Activated T-cell treated with anti-CD3 and anti-CD28 coated beads, Interleukin-2, amount 50 U/mL, for 24 hours (primary cell): ENCODE measurements around the gene CHD2.

Source experiments
- DNase-seq: peaks from one replicate; pipeline ENCODE4 v3.0.0-alpha.2; 2020
- H3K27ac Mint-ChIP-seq: 2 replicates; pipeline ENCODE4 v1.8.0; 2020; ENCODE audit warnings: mild to moderate bottlenecking, mixed read lengths
- H3K27me3 Mint-ChIP-seq: 2 replicates; pipeline ENCODE4 v1.8.0; 2020; ENCODE audit warnings: mixed read lengths
- H3K36me3 Mint-ChIP-seq: 2 replicates; pipeline ENCODE4 v1.8.0; 2020; ENCODE audit warnings: low read depth, mixed read lengths
- H3K4me1 Mint-ChIP-seq: 2 replicates; pipeline ENCODE4 v1.8.0; 2020; ENCODE audit warnings: low read depth, mixed read lengths
- H3K4me3 Mint-ChIP-seq: 2 replicates; pipeline ENCODE4 v1.8.0; 2020; ENCODE audit warnings: mild to moderate bottlenecking, moderate library complexity, mixed read lengths
- H3K9me3 Mint-ChIP-seq: 2 replicates; pipeline ENCODE4 v1.8.0; 2020; ENCODE audit warnings: mixed read lengths

Gene CHD2

DNA sequence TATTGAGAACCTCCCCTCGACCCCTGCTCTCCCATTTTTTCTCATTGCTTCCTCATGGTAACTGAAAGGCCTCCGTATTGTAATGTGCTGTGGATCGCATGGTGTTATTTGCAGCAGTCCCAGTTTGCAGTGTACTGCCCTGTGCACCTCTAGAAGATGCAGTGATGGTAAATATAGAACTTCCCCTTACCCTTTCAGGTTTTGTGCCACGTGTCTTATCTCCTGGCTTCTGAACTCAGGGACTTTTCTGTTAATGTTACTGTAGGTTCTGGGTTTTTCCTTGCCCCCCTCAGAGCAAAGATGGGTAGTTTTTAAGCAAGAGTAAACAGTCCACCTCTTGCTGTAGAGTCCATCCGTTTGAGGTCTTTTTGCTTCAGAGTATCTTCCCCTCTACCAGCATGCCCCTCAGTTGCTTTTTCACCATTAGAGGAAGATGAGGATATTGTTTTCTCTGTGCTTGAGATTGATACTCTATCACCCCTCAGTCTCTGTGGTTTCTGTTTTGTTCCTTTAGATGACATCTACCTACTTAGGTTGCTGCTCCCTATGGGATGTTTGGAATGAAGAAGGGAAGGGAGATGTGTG lies 22.4 kb downstream of the CHD2 start:
- H3K9me3 Mint-ChIP-seq: no peaks in the 10 kb centered on the region
- DNase-seq: no peak
- peak overlapping the region; percentile 35 for H3K4me3 Mint-ChIP-seq

DNA sequence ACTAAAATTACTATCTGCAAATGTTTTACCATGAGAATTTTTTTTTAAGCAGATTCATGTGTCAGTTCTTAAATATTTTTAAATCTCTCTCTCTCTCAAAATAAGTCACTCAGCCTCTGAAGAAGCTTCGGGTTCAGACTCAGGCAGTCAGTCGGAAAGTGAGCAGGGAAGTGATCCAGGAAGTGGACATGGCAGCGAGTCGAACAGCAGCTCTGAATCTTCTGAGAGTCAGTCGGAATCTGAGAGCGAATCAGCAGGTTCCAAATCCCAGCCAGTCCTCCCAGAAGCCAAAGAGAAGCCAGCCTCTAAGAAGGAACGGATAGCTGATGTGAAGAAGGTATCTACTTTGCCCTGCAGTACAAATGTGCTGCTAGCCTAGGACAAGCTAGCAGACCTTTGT lies 24.1 kb downstream of the CHD2 start:
- H3K36me3 Mint-ChIP-seq: peaks cover 98% of the 10 kb centered on the region
- no peak for DNase-seq
- H3K4me3 Mint-ChIP-seq: no peak overlapping the region
- H3K4me1 Mint-ChIP-seq: peaks cover 90% of the 10 kb centered on the region
- H3K9me3 Mint-ChIP-seq: no peaks in the 10 kb centered on the region
- peak overlapping the region; percentile 53 for H3K27ac Mint-ChIP-seq
- no peaks in the 10 kb centered on the region for H3K27me3 Mint-ChIP-seq

More for the DNA sequence above, 22.4 kb downstream of the CHD2 start:
- Mint-ChIP-seq H3K4me1 (peaks cover 86% of the 10 kb centered on the region), H3K27ac (peak overlapping the region; percentile 94), H3K36me3 (peaks cover 87% of the 10 kb centered on the region), H3K27me3 (no peaks in the 10 kb centered on the region)

DNA sequence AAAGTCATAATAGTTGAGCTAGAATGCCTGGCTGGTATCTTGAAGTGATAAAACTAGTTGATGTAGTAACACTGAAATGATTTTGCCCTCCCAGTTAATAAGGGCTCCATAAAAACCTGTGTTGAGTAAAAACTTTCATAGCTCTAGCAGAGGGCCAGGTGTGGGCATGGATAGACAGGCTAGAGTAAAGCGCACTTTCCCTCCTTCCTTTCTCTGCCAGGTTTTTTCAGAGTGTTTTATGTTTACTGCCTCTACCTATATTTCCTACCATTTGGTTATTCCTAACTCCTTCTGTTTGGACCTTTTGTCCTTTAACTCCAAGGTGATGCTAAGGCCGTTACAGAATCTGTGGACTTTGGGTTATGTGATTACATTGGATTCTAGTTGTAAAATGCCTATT lies 25.3 kb downstream of the CHD2 start:
- H3K4me3 Mint-ChIP-seq: no peak overlapping the region
- peak overlapping the region; percentile 60 for H3K27ac Mint-ChIP-seq
- no peak for DNase-seq
- peaks cover 85% of the 10 kb centered on the region for H3K4me1 Mint-ChIP-seq
- no peaks in the 10 kb centered on the region for H3K9me3 Mint-ChIP-seq
- H3K27me3 Mint-ChIP-seq: no peaks in the 10 kb centered on the region
- peaks cover 98% of the 10 kb centered on the region for H3K36me3 Mint-ChIP-seq

DNA sequence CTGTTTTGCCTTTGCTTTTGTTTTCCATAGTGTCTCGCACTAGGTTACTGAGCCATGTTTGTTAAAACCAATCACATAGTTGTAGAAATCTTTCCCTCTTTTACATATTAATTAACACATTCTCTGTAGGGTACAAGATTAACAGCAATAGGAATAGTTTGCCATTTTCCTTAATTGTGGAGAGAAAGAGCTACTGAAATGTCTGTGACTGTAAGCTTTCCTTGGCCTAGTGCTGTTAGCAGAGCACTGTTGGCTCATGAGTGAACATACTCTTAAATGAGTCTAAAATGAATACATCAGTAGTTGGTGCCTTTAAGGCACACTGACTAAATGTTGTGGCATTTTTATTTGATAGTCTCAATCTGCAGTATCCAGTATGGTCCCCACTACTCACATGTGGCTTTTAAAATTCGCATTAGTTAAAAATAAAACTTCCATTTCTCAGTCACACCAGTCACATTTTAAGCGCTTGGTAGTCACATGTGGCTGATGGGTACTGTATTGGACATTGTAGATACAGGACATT lies 28.2 kb downstream of the CHD2 start:
- Mint-ChIP-seq H3K36me3 (peaks cover 98% of the 10 kb centered on the region), H3K4me3 (no peak overlapping the region), H3K27ac (peak overlapping the region; percentile 84), H3K9me3 (no peaks in the 10 kb centered on the region), H3K27me3 (no peaks in the 10 kb centered on the region), H3K4me1 (peaks cover 68% of the 10 kb centered on the region)
- DNase-seq: no peak

DNA sequence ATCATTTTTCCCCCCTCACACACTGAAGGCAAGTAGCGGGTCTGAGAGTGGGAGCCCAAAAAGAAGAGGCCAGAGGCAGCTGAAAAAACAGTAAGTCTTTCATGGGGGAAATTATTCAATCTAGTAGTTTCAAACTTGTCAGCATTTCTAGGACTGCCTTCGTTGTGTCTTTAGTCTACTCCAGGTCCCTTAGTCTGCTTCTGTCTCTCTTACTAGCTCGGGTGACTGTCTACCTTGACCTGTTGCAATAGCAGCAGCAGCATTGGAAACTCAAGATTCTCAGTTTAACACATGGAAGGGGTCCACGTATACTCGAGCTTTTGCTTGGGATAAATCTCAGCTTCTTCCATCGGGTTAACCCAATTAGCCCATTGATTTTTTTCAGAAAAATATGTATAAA lies 28.9 kb downstream of the CHD2 start:
- H3K4me3 Mint-ChIP-seq: no peak overlapping the region
- H3K9me3 Mint-ChIP-seq: no peaks in the 10 kb centered on the region
- peak overlapping the region; percentile 84 for H3K27ac Mint-ChIP-seq
- H3K36me3 Mint-ChIP-seq: peaks cover 98% of the 10 kb centered on the region
- H3K4me1 Mint-ChIP-seq: peaks cover 68% of the 10 kb centered on the region
- H3K27me3 Mint-ChIP-seq: no peaks in the 10 kb centered on the region
- no peak for DNase-seq

DNA sequence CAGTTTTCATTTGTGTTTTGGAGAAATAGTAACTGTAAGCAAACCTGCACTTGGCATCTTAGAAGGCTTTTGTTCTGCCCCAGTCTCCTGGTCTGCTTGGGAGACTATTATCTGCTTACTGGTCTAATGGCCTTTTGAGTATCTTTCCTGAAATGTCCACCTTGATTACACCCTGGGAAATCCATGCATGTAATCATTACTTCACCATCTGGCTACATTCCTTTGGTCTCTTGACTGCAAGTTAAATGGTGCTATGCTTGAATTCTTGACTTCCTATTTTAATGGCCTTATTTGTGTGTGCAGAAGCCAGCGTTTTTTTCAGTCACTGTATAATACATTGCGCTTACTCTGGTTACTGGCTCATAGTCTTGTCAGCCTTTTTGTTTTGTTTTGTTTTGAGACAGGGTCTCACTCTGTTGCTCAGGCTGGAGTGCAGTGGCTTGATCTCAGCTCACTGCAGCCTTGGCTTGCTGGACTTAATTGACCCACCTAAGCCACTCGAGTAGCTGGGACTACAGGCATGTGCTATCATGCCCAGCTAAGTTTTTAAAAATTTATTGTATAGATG lies 30.0 kb downstream of the CHD2 start:
- no peak for DNase-seq
- Mint-ChIP-seq H3K4me1 (peaks cover 66% of the 10 kb centered on the region), H3K27me3 (no peaks in the 10 kb centered on the region), H3K36me3 (peaks cover 98% of the 10 kb centered on the region), H3K27ac (peak overlapping the region; percentile 57), H3K4me3 (no peak overlapping the region), H3K9me3 (no peaks in the 10 kb centered on the region)

DNA sequence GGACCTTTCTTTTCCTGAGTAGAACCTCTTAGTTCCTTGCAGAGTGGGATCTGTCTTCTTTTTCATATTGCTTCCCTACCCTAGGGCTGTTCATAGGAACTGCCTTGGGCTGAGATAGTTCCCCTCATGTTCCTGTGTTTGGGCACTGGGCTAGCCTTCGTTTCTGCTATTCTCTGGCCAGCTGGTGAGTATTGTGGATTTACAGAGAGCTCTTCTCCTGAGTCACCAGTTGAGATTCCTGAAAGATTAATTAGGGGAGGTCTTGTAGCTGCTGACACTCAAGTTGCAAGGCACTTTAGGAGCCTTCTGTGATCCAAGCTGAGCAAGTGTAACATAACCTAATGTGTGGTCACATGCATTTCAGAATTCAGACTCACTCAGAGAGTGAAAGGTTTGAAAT lies 30.7 kb downstream of the CHD2 start:
- H3K36me3 Mint-ChIP-seq: peaks cover 98% of the 10 kb centered on the region
- no peak for DNase-seq
- H3K4me1 Mint-ChIP-seq: peaks cover 66% of the 10 kb centered on the region
- H3K4me3 Mint-ChIP-seq: no peak overlapping the region
- no peaks in the 10 kb centered on the region for H3K9me3 Mint-ChIP-seq
- H3K27me3 Mint-ChIP-seq: no peaks in the 10 kb centered on the region
- H3K27ac Mint-ChIP-seq: peak overlapping the region; percentile 55

DNA sequence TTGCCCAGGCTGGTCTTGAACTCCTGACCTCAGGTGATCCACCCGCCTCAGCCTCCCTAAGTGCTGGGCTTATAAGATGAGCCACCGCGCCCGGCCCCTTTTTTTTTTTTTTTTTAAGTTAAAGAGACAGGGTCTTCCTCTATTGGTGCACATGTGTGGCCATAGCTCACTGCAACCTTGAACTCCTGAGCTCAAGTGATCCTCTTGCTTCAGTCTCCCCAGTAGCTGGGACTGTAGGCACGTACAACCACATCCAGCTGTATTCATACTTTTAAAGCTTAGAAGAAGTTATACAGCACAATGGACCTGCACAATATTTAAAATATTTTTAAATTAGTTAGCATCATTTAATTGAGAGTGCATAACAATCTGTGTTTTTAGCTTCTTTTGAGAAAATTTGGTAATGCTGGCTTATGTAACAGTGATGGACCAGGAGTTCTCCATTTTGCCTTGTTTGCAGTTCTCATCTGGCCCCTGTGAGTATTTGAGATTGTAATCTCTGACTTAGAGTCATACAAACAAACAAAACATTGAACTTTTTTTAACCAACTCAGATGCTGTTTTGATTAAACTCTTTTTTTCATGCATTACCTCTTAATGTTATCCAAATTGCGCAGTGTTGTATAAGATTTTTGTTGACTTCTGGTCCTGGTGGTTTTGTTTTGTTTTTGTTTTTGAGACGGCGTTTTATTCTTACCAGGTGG lies 33.0 kb downstream of the CHD2 start:
- no peak for DNase-seq
- H3K9me3 Mint-ChIP-seq: no peaks in the 10 kb centered on the region
- no peak overlapping the region for H3K4me3 Mint-ChIP-seq
- H3K27ac Mint-ChIP-seq: peak overlapping the region; percentile 60
- peaks cover 98% of the 10 kb centered on the region for H3K36me3 Mint-ChIP-seq
- H3K4me1 Mint-ChIP-seq: peaks cover 66% of the 10 kb centered on the region
- H3K27me3 Mint-ChIP-seq: no peaks in the 10 kb centered on the region

DNA sequence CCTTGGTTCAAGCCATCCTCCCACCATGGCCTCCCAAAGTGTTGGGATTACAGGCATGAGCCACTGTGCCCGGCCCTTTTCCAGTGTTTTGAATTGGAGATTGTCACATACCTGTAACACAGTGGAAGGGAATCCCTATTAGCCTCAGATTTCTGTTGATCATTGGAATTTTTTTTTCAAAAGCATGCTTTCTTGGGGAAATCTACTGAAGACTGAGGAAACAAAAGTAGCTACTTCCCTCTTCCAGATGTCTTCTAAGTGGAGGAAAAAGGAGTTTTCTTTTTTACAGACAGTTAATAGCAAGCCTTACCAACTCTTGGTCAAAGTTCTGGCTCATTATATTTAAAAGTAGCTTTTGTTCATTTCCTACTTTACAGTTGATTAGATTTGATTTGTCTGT lies 33.7 kb downstream of the CHD2 start:
- no peaks in the 10 kb centered on the region for H3K27me3 Mint-ChIP-seq
- DNase-seq: no peak
- H3K4me3 Mint-ChIP-seq: no peak overlapping the region
- peaks cover 97% of the 10 kb centered on the region for H3K36me3 Mint-ChIP-seq
- peak overlapping the region; percentile 60 for H3K27ac Mint-ChIP-seq
- H3K9me3 Mint-ChIP-seq: no peaks in the 10 kb centered on the region
- H3K4me1 Mint-ChIP-seq: peaks cover 59% of the 10 kb centered on the region

DNA sequence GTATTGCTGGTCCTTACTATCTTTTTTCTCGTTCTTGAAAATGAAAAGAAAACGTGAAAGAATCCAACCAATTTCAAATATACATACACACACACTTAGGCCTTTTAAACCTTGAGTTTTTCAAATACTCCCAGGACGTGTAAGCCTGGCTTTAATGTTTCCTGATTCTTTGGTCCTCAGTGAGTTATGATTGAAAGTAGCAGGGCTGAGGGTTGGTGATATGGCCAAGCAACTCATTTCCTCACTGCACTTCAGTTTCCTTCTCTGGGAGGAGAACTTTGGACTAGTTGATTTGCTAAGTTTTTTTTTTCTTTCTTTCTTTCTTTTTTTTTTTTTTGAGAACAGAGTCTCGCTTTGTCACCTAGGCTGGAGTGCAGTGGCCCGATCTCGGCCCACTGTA lies 34.6 kb downstream of the CHD2 start:
- Mint-ChIP-seq H3K36me3 (peaks cover 99% of the 10 kb centered on the region), H3K27me3 (no peaks in the 10 kb centered on the region), H3K4me3 (no peak overlapping the region), H3K9me3 (no peaks in the 10 kb centered on the region), H3K4me1 (peaks cover 57% of the 10 kb centered on the region), H3K27ac (peak overlapping the region; percentile 60)
- no peak for DNase-seq

DNA sequence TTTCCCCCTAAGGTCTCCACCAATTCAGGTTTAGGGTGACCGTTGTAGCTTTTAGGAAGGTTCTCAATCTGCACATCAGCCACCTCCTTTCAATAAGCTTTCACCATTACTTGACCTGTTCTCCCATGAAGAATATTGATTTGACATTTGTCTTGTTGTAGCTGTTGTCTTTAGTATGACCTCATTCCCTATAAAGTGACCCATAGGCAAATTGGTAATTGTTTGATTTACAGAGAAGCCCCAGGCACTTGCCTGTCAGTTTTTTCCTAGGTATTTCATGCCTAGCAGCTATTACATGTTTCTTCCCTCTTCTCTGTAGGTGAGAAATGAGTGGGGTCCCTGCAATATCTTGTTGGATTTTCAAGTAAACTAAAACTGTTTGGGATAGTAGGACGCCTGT lies 36.0 kb downstream of the CHD2 start:
- Mint-ChIP-seq H3K4me1 (peaks cover 48% of the 10 kb centered on the region), H3K27ac (peak overlapping the region; percentile 67), H3K9me3 (no peaks in the 10 kb centered on the region), H3K4me3 (no peak overlapping the region), H3K27me3 (no peaks in the 10 kb centered on the region), H3K36me3 (peaks cover 96% of the 10 kb centered on the region)
- no peak for DNase-seq

DNA sequence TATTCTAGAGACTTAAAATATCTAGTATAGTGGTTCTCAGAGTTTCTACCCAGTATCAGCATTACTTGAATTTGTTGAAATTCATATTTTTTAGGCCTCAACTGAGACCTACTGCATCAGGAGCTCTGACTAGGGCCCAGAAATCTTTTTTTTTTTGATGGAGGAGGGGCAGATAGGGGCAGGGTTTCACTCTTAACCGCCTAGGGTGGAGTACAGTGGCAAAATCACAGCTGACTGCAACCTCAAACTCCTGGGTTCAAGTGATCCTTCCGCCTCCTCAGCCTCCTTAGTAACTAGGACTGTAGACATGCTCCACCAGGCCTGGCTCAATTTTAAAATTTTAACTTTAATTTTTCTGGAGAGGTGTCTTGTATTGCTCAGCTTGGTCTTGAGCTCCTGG lies 36.6 kb downstream of the CHD2 start:
- H3K27ac Mint-ChIP-seq: peak overlapping the region; percentile 57
- H3K36me3 Mint-ChIP-seq: peaks cover 96% of the 10 kb centered on the region
- no peaks in the 10 kb centered on the region for H3K9me3 Mint-ChIP-seq
- no peaks in the 10 kb centered on the region for H3K27me3 Mint-ChIP-seq
- no peak overlapping the region for H3K4me3 Mint-ChIP-seq
- no peak for DNase-seq
- H3K4me1 Mint-ChIP-seq: peaks cover 50% of the 10 kb centered on the region

DNA sequence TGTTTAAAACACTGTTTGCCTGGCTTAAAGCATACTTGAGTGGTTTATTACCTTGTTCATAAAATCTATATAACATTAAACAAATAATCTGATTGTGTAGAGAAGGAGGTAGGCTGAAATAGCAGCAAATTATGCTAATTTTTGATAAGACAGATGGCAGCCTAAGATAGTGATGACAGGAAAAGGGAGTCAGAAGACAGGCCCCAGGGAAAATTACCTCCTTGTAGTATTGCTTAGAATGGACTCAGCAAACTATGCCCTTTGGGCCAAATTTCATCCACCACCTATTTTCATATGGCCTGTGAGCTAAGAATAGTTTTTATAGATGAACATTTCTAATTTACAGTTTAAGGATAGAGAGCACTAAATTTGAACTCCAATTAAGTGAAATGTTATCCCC lies 37.8 kb downstream of the CHD2 start:
- H3K27ac Mint-ChIP-seq: peak overlapping the region; percentile 77
- H3K4me1 Mint-ChIP-seq: peaks cover 58% of the 10 kb centered on the region
- H3K9me3 Mint-ChIP-seq: no peaks in the 10 kb centered on the region
- H3K4me3 Mint-ChIP-seq: no peak overlapping the region
- H3K27me3 Mint-ChIP-seq: no peaks in the 10 kb centered on the region
- no peak for DNase-seq
- H3K36me3 Mint-ChIP-seq: peaks cover 96% of the 10 kb centered on the region

DNA sequence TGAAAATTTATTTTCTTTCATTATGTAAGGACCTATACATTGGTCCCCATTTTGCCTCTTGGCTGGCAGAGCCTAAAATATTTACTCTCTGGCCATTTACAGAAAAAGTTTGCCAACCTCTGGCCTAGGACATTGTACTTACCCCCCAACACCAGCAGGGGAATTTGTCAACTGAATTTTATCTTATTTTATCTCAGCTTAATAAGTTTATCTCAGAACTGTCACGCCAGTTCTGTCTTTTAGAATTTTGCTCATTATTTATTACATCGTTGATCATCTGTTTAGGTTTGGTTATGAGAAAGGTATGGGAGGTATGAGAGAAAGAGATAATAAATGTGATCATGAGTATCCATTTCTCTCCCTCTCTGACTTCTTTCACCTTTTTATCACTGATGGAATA lies 38.3 kb downstream of the CHD2 start:
- Mint-ChIP-seq H3K27ac (peak overlapping the region; percentile 61), H3K4me3 (no peak overlapping the region), H3K27me3 (no peaks in the 10 kb centered on the region), H3K9me3 (no peaks in the 10 kb centered on the region), H3K4me1 (peaks cover 55% of the 10 kb centered on the region), H3K36me3 (peaks cover 96% of the 10 kb centered on the region)
- no peak for DNase-seq

DNA sequence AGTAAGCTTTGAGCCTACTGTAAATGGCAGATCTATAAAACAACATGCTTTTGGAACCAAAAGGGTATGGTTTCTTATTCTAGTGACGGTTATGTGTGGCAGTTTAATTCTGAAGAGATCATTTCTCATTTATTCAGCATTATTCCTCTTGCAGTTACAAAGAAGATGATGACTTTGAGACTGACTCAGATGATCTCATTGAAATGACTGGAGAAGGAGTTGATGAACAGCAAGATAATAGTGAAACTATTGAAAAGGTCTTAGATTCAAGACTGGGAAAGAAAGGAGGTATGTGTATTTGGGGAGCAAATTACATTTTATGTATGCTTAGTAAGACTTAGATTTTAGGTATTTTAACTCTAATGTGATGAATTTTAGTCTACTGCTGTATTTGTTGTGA lies 41.5 kb downstream of the CHD2 start:
- no peak for DNase-seq
- Mint-ChIP-seq H3K27me3 (no peaks in the 10 kb centered on the region), H3K27ac (peak overlapping the region; percentile 80), H3K36me3 (peaks cover 96% of the 10 kb centered on the region), H3K9me3 (peaks cover 4% of the 10 kb centered on the region), H3K4me1 (peaks cover 32% of the 10 kb centered on the region), H3K4me3 (no peak overlapping the region)
